ENCODE results near the gene SFPQ. TPM values are rescaled to one million over a fixed set of nuclear protein-coding genes. Genes with fewer than 3 reads are reported as not detected.
"Not testable (repeated sequence)": the region's sequence is repeated elsewhere in the genome, so short reads cannot be mapped to it uniquely, and the experiment has no call there.

SFPQ gene
- polyA plus RNA-seq, 10 donors = 213 to 518 (median 331) TPM

DNA sequence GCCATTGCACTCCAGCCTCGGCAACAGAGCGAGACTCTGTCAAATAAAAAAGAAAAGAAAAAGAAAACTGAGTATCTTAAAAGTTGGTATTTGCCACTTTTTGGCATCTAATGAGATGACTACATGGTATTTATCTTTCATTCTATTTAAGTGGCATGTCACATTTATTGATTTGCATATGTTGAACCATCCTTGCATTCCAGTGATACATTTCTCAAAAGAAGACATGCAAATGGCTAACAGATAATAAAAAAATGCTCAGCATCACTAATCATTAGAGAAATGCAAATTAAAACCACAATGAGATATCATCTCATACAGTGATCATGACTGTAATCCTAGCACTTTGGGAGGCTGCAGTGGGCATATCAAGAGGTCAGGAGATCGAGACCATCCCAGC is 28.1 kb downstream of the SFPQ start:
- DNase-seq = no peak

DNA sequence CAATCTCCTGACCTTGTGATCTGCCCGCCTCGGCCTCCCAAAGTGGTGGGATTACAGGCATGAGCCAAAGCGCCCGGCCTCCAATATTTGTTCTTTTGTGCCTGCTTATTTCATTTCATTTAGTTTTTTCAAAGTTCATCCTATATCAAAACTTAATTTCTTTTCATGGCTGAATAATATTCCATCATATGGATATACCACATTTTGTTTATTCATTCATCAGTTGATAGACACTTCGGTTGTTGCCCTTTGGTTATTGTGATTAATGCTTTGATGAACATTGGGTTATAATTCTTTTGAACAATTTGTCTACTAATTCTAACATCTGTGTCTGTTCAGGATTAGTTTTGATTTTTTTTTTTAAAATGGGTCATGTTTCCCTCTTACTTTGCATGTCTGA is 41.7 kb downstream of the SFPQ start:
- no peak for DNase-seq

DNA sequence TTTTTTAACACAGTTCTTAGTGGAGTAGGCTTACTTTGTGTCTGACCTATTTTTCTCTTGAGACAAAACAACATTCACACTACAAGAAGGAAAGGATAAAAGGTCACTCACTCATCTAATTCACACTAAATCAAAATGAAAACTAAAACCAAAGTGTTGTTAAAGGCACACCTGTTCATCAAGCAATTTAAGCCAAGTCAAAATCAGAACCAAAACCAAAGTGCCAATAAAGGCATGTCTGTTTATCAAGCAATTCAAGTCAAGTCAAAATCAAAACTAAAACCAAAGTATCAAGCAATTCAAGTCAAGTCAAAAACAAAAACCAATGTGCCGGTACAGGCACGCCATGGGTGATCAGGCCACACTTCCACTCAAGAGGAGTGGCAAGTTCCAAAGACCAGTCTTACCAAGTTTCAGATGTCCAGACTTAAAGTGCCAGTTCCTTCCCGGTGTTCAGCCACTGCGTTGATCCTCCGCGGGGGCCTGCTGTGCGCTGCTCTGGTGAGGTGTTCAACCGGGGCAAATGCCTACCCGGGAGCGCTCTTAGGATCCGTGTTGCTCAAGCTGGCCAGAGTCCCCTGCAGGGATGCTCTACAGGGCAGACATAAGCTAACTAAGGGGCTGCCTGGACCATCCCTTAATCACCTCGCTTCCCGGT is 46.9 kb downstream of the SFPQ start:
- not testable (repeated sequence) for DNase-seq

DNA sequence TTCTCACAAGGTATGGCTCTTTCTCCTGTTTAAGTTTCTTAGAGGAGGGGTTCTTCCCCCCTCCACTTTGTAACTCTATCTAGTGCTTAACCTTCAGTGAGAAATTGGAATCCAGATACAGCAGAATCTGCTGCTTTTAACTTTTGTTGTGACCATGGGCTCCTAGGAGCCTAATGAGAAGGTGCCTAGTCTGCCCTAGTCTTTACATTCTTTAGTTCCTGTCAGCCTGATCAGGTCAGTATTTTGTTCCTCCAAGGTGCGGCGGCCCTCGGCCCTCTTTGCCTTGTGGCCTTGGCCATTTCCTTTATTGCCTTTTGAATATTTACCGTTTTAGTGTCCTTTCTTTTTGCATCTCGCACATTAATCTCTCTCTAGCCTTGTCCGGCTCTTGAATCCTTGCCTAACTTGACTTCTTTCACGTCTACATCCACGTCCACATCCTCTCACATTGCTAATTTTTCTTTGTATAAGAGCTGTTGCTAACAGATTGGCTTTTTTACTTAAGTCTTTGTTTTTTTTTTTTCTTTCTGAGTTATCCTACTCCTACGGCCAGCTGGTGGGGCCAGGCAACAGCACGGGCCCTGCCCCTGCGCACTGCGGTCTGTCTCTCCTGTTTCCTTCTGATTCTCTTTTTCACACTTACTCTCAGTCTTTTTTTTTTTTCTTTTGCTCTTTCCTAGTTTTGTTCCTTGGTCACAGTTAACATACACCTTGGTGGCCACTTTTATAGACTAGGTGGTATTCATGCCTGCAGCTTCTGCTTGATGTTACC is 49.0 kb downstream of the SFPQ start:
- DNase-seq = no peak

DNA sequence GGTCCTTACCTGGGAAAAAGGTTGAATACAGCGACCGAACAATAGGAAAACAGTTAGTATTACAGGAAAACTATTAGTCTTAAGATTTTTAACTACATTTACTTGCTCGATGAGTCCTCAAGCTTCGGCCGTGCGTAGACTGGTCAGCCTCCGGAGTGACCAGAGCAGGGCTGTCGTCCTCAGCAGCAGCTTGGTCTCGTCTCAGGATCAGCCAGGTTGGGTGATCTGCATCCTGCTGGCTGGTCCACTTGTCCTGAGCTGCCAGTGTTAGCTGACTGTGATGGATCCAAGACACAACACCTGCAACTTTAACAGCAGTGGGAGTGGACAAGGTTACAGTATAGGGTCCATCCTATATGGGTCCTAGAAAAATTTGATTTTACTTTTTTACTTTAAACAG is 50.2 kb downstream of the SFPQ start:
- not testable (repeated sequence) for DNase-seq

DNA sequence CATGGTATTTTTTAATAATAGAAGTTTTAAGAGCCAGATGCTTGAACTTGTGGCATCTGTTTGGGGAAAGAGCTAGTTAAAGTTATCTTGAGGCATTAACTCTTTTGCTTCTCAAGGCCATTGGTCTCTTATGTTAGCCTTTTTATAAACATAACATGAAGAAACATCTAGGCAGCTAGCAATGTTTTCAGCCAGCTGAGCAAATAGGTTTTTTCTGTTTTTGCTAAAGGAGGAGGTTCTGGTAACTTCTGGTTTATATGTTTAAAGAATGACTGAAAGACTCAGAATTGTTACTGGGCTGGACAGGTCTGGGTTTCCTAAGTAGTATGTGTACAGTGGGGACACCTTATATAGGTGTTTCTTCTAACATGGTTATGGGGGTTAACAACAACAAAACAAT is 50.7 kb downstream of the SFPQ start:
- not testable (repeated sequence) for DNase-seq

DNA sequence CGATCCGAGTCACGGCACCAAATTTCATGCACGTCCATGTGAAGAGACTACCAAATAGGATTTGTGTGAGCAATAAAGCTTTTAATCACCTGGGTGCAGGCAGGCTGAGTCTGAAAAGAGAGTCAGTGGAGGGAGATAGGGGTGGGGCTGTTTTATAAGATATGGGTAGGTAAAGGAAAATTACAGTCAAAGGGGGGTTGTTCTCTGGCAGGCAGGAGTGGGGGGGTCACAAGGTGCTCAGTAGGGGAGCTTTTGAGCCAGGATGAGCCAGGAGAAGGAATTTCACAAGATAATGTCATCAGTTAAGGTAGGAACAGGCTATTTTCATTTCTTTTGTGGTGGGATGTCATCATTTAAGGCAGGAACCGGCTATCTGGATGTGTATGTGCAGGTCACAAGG is 55.4 kb downstream of the SFPQ start:
- not testable (repeated sequence) for DNase-seq

DNA sequence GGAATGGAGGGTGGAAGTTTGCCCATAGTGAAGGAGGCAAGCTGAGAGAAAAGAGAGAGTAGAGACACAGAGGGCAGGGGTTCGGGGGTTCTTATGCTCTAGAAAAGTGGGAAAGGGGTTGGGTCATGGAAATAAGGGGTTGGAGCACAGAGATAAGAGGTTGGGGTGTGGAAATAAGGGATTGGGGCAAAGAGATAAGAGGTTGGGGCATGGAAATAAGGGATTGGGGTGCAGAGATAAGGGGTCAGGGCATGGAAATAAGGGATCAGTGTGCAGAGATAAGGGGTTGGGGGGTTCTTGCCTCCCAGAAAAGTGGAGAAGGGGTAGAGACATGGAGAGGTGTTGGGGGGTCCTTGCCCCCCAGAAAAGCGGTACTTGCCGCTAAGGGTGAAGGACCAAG is 56.2 kb downstream of the SFPQ start:
- DNase-seq = no peak

Other genes with a start within 250 kb of the SFPQ start
- 10 to 100 TPM; 16.8 to 24.1 (median 19.9) TPM for gene TMEM35B, start 207.8 kb downstream of the SFPQ start, polyA plus RNA-seq (ENCODE audit: insufficient read length in 10 of 10)
- gene ZMYM6, start 161.2 kb downstream of the SFPQ start, polyA plus RNA-seq (ENCODE audit: insufficient read length in 10 of 10) = 10 to 100 TPM in 6 of 10 donors, 1 to 10 TPM in 4; 7.0 to 15.6 (median 11.2) TPM
- 10 to 100 TPM in 9 of 10 donors, 1 to 10 TPM in 1; 7.9 to 16.6 (median 11.8) TPM for gene ZMYM1, start 113.8 kb downstream of the SFPQ start, polyA plus RNA-seq (ENCODE audit: insufficient read length in 10 of 10)
- 10 to 100 TPM; 33.3 to 48.1 (median 40.5) TPM for gene ZMYM4, start 75.6 kb upstream of the SFPQ start, polyA plus RNA-seq (ENCODE audit: insufficient read length in 10 of 10)